ENCODE measurements around the gene GPR37.

DNA sequence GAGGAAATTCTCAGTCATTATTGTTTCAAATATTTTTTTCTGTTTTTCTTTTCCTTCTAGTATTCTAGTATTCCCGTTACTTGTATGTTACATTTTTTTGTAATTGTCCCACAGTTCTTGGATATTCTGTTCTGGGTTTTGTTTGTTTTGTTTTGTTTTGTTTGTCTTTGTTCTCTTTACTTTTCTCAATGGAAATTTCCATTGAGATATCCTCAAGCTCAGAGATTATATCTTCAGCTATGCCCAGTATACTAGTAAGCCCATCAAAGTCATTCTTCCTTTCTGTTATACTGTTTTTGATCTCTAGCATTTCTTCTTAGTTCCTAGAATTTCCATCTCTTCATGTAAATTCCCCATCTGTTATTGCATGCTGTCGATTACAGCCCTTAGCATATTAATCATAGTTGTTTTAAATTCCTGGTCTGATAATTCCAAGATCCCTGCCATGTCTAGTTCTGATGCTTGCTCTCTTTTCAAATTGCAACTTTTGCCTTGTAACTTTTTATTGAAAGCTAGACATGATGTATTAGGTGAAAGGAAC is 27.8 kb downstream of the GPR37 start:
- TF ChIP-seq, protein P1, sequence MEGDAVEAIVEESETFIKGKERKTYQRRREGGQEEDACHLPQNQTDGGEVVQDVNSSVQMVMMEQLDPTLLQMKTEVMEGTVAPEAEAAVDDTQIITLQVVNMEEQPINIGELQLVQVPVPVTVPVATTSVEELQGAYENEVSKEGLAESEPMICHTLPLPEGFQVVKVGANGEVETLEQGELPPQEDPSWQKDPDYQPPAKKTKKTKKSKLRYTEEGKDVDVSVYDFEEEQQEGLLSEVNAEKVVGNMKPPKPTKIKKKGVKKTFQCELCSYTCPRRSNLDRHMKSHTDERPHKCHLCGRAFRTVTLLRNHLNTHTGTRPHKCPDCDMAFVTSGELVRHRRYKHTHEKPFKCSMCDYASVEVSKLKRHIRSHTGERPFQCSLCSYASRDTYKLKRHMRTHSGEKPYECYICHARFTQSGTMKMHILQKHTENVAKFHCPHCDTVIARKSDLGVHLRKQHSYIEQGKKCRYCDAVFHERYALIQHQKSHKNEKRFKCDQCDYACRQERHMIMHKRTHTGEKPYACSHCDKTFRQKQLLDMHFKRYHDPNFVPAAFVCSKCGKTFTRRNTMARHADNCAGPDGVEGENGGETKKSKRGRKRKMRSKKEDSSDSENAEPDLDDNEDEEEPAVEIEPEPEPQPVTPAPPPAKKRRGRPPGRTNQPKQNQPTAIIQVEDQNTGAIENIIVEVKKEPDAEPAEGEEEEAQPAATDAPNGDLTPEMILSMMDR (IDR thresholded peaks at IDR 0.05; ENCODE audit: poor library complexity): no peak
- TF ChIP-seq EZH2 (IDR thresholded peaks at IDR 0.05; ENCODE audit: borderline replicate concordance) (no peak), EZH2phosphoT487 (IDR thresholded peaks at IDR 0.05; ENCODE audit: low read depth, severe bottlenecking, unreplicated experiment) (no peak)
